ENCODE measurements around the gene HCFC1.

Gene HCFC1

GRCh38 chrX:153908219-153908860 lies 63.3 kb downstream of the HCFC1 start:
- no peak overlapping the region for H3K27ac ChIP-seq
- no peak for DNase-seq (ENCODE audit: low read depth, low spot score)

GRCh38 chrX:153907456-153907855 lies 64.2 kb downstream of the HCFC1 start:
- no peak overlapping the region for H3K27ac ChIP-seq
- DNase-seq (ENCODE audit: low read depth, low spot score) = no peak

GRCh38 chrX:153906126-153906917 lies 65.3 kb downstream of the HCFC1 start:
- H3K27ac ChIP-seq = no peak overlapping the region
- no peak for DNase-seq (ENCODE audit: low read depth, low spot score)

- no peak overlapping the region for H3K27ac ChIP-seq
- DNase-seq (ENCODE audit: low read depth, low spot score) = no peak
These were observed 66.0 kb downstream of the HCFC1 start for GRCh38 chrX:153905481-153906095.

- DNase-seq (ENCODE audit: low read depth, low spot score) = no peak
- no peak within 1 kb of the TSS for H3K27ac ChIP-seq
These were observed 67.3 kb downstream of the HCFC1 start, which contains the start of gene AVPR2 for GRCh38 chrX:153903991-153904957. Gene AVPR2, plus strand, starts transcription at chrX:153904673. Its CDS starts 473 bp downstream, at chrX:153905146.

- H3K27ac ChIP-seq = no peak overlapping the region
- DNase-seq (ENCODE audit: low read depth, low spot score) = no peak
These were observed 68.2 kb downstream of the HCFC1 start for GRCh38 chrX:153903238-153903980.

- no peak overlapping the region for H3K27ac ChIP-seq
- DNase-seq (ENCODE audit: low read depth, low spot score) = no peak
These were observed 69.2 kb downstream of the HCFC1 start for GRCh38 chrX:153902385-153902784.

- H3K27ac ChIP-seq = no peak overlapping the region
- no peak for DNase-seq (ENCODE audit: low read depth, low spot score)
These were observed 69.9 kb downstream of the HCFC1 start for GRCh38 chrX:153901753-153902140.

- peak; percentile 22 for DNase-seq (ENCODE audit: low read depth, low spot score)
- H3K27ac ChIP-seq = no peak overlapping the region
These were observed 70.5 kb downstream of the HCFC1 start for GRCh38 chrX:153900831-153901752.

GRCh38 chrX:153897899-153898298 lies 73.7 kb downstream of the HCFC1 start:
- no peak for DNase-seq (ENCODE audit: low read depth, low spot score)
- H3K27ac ChIP-seq = no peak overlapping the region
